H1 (cell line): ENCODE measurements around the gene SMG7.

Source experiments
- ASH2L ChIP-seq: fragments of 200-600, 300-600 bp; sonication (generic); IDR thresholded peaks from one replicate; pipeline ENCODE4 v1.7.1; 2017; ENCODE audit warnings: low read length
- CHD2 ChIP-seq: IDR thresholded peaks from 2 replicates; pipeline ENCODE4 v1.6.1; 2012; ENCODE audit warnings: low read length, improper control_type of control experiment
- EP300 ChIP-seq, 2 experiments: IDR thresholded peaks; 1 replicate in 1 of 2; 2 replicates in 1 of 2; pipeline ENCODE4 v1.6.1; 2011 to 2012; ENCODE audit warnings: low read depth in 2 of 2, low read length in 2 of 2, mild to moderate bottlenecking in 2 of 2, borderline replicate concordance in 1 of 2, inconsistent platforms in 1 of 2, moderate library complexity in 1 of 2
- JUND ChIP-seq: IDR thresholded peaks from 2 replicates; pipeline ENCODE4 v1.6.1; 2011; ENCODE audit warnings: mild to moderate bottlenecking, improper control_type of control experiment, low read length
- MAFK ChIP-seq: IDR thresholded peaks from 2 replicates; pipeline ENCODE4 v1.6.1; 2012; ENCODE audit warnings: low read depth, mild to moderate bottlenecking, improper control_type of control experiment, low read length
- POLR2AphosphoS5 ChIP-seq: IDR thresholded peaks from 2 replicates; pipeline ENCODE4 v1.6.1; 2011; ENCODE audit warnings: low read depth, low read length
- SUZ12 ChIP-seq: fragments of 200-600 bp; sonication (generic); IDR thresholded peaks from 2 replicates; pipeline ENCODE4 v1.6.1; 2012; ENCODE audit warnings: mild to moderate bottlenecking, inconsistent platforms, low read length, moderate library complexity, mixed read lengths
- TF ChIP-seq, protein P1 (sequence below), 3 experiments: IDR thresholded peaks; 1 replicate in 2 of 3; 2 replicates in 1 of 3; pipeline versions ENCODE4 v1.5.1 to v1.6.1; 2011; ENCODE audit warnings: low read length in 3 of 3, mild to moderate bottlenecking in 3 of 3, inconsistent platforms in 2 of 3, low read depth in 1 of 3, moderate library complexity in 1 of 3; ENCODE audit not compliant: insufficient read depth in 1 of 3; ENCODE audit errors: control extremely low read depth in 1 of 3

DNA sequence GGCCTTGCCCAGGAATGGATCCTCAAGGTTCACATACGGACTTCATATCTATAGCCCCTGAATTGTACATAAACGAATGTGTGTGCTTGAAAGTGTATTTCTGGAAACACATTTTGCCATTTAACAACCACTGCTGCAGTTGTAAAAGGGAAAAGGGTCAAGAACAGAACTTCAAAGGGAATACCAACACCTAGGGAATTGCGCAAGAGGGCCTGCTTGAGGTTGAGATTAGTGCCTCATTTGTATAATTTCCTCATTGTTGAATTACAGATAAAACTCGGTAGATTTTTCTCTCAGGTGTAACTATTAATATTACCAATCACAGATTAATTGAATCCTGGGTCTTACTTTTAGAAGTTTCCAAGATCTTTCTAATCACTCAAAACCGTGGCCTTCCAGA, 111.8 kb downstream of the SMG7 start:
- TF ChIP-seq SUZ12 (no peak), JUND (no peak), EP300 (IDR thresholded peaks at IDR 0.05; ENCODE audit: borderline replicate concordance in 1 of 2, low read depth in 2 of 2, low read length in 2 of 2) (no peak), ASH2L (no peak), CHD2 (no peak), MAFK (no peak), POLR2AphosphoS5 (no peak)
- TF ChIP-seq, protein P1, sequence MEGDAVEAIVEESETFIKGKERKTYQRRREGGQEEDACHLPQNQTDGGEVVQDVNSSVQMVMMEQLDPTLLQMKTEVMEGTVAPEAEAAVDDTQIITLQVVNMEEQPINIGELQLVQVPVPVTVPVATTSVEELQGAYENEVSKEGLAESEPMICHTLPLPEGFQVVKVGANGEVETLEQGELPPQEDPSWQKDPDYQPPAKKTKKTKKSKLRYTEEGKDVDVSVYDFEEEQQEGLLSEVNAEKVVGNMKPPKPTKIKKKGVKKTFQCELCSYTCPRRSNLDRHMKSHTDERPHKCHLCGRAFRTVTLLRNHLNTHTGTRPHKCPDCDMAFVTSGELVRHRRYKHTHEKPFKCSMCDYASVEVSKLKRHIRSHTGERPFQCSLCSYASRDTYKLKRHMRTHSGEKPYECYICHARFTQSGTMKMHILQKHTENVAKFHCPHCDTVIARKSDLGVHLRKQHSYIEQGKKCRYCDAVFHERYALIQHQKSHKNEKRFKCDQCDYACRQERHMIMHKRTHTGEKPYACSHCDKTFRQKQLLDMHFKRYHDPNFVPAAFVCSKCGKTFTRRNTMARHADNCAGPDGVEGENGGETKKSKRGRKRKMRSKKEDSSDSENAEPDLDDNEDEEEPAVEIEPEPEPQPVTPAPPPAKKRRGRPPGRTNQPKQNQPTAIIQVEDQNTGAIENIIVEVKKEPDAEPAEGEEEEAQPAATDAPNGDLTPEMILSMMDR (IDR thresholded peaks at IDR 0.05; ENCODE audit: control extremely low read depth in 1 of 3, insufficient read depth in 1 of 3, low read depth in 1 of 3, low read length in 3 of 3): no peak
